Measurements from ENCODE around the gene NAA40.

The NAA40 gene

DNA sequence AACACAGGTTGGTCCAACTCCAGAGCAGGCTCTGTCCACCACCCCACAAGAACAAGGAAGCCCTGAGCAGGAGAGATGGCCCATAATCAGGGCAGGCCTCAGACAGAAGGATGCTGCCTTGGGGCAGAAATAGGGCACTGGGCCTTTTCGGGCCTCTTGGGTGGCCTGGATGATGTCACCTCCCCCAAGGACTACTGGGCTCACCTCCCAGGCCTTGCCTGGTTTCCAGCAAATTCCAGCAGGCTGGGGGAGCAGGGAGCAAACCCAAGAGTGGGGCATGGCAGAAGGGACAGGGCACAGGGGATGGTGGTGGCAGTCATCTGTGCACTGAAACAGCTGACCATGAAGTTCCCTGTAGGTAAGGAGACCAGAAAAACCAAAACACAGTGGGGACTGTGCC, 5.3 kb upstream of the NAA40 start:
- TF ChIP-seq, protein P1, sequence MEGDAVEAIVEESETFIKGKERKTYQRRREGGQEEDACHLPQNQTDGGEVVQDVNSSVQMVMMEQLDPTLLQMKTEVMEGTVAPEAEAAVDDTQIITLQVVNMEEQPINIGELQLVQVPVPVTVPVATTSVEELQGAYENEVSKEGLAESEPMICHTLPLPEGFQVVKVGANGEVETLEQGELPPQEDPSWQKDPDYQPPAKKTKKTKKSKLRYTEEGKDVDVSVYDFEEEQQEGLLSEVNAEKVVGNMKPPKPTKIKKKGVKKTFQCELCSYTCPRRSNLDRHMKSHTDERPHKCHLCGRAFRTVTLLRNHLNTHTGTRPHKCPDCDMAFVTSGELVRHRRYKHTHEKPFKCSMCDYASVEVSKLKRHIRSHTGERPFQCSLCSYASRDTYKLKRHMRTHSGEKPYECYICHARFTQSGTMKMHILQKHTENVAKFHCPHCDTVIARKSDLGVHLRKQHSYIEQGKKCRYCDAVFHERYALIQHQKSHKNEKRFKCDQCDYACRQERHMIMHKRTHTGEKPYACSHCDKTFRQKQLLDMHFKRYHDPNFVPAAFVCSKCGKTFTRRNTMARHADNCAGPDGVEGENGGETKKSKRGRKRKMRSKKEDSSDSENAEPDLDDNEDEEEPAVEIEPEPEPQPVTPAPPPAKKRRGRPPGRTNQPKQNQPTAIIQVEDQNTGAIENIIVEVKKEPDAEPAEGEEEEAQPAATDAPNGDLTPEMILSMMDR (IDR thresholded peaks at IDR 0.05; ENCODE audit: low read depth, low read length, missing control alignments) = no peak
- in situ Hi-C loops (cut with HindIII; ENCODE audit: low pct_ligation_motif_present, low sequenced_read_pairs) = no loop called here
- no peak for DNase-seq

DNA sequence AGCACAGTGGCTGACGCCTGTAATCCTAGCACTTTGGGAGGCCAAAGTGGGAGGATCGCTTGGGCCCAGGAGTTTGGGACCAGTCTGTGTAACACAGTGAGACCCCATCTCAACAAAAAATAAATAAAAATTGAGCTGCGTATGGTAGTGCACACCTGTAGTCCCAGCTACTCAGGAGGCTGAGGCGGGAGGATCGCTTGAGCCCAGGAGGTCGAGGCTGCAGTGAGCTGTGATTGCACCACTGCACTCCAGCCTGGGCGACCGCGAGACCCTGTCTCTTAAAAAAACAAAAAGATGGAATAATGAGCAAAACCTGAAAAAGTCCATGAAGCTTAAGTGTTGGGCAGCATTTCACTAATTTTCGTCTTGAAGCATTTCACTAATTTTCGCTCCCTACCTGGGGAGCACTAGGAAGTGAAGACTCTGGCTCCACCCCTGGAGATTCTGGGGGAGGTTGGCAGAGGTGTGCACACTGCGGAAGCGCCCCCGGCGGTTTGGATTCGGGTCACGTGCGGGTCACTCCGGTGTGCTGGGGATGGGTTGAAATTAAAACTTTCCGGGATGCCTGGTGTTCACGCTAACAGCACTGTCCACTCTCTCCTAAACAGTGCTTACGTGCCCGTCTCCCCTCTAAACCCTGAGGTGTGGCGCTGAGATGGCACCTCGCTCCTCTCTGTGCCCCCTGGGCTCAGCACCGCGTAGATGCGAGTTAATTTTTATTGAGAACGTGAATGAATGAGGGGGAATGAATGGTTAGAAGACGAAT, 906 bp upstream of the NAA40 start:
- TF ChIP-seq, protein P1 (IDR thresholded peaks at IDR 0.05; ENCODE audit: low read depth, low read length, missing control alignments) = no peak
- Histone ChIP-seq H3K36me3 (replicated peaks) (no peaks in the 10 kb centered on the region), H3K27me3 (replicated peaks) (no peaks in the 10 kb centered on the region), H3K4me3 (ENCODE audit: low read depth, low read length) (peak overlapping the region; percentile 84), H3K27ac (no peak overlapping the region)
- in situ Hi-C loops (cut with HindIII; ENCODE audit: low pct_ligation_motif_present, low sequenced_read_pairs) = no loop called here
- no peak for DNase-seq

More for the DNA sequence above, 5.3 kb upstream of the NAA40 start:
- H3K27me3 ChIP-seq (replicated peaks) = no peaks in the 10 kb centered on the region
- no peak overlapping the region for H3K27ac ChIP-seq
- no peaks in the 10 kb centered on the region for H3K36me3 ChIP-seq (replicated peaks)
- no peak overlapping the region for H3K4me3 ChIP-seq (ENCODE audit: low read depth, low read length)

DNA sequence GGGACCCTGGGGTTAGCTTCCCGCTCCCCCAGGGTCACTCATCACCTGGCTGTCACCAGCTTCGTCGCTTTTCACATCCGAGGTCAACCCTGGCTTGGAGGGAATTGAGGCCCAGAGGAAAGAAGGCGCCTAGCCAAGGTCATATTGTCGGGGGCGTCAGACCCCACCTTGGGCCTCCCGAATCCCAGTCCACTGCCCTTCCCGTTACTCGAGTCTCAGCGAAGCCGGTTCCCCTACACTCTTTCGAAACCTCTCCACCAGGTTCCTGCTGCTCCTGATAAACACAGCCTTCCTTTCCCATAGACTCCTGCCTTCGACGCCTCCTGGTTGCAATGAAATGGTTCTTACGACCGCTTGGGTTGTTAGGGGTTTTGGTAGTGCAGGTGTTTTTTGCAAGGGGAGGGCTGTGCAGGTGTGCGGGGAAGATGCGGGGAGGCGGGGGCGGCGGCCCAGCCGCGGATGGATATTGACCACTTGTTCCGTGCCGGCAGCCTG, 642 bp downstream of the NAA40 start:
- TF ChIP-seq, protein P1 (IDR thresholded peaks at IDR 0.05; ENCODE audit: low read depth, low read length, missing control alignments) = peak; percentile 20
- no peaks in the 10 kb centered on the region for H3K27me3 ChIP-seq (replicated peaks)
- in situ Hi-C loops (cut with HindIII; ENCODE audit: low pct_ligation_motif_present, low sequenced_read_pairs) = no loop called here
- no peak overlapping the region for H3K27ac ChIP-seq
- no peaks in the 10 kb centered on the region for H3K36me3 ChIP-seq (replicated peaks)
- H3K4me3 ChIP-seq (ENCODE audit: low read depth, low read length) = peak overlapping the region; percentile 84
- no peak for DNase-seq

DNA sequence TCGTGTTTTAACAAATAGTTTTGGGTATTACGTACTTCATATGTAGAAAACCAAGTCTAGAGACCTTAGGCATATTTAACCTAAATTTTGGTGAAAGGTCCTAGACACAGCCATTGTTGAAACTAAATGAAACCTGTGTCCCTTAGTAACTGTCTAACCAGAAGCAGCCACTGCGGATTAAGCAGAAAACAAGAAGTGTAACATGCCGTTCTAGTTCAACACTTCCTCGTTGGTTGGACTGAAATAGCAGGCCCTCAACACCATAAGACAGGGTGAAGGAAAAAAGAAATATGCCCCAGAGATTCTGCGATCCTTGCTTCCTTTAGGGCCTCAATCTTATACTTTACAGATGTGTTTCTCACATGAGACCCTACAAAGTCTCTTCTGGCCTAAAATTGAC, 2.0 kb downstream of the NAA40 start:
- in situ Hi-C loops (cut with HindIII; ENCODE audit: low pct_ligation_motif_present, low sequenced_read_pairs) = no loop called here
- no peak overlapping the region for H3K27ac ChIP-seq
- TF ChIP-seq, protein P1 (IDR thresholded peaks at IDR 0.05; ENCODE audit: low read depth, low read length, missing control alignments) = no peak
- DNase-seq = no peak
- H3K36me3 ChIP-seq (replicated peaks) = no peaks in the 10 kb centered on the region
- no peak overlapping the region for H3K4me3 ChIP-seq (ENCODE audit: low read depth, low read length)
- no peaks in the 10 kb centered on the region for H3K27me3 ChIP-seq (replicated peaks)

DNA sequence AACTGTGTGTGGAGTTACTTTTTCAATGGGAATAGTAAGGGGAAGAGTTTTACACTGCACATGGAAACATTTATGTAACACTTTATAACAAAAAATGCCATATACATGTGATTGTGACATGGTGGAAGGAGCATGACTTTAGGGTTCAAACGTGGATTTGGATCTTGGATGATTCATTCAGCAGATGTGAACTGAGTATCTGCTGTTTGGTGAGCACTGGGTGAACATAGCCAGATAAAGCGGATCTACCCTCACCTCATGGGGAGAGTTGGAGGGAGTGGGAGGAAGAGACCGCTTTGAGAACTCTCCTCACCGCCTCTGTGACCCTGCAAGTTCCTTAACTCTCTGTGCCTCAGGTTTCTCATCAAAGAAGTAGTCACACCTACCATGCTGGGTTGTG, 3.1 kb downstream of the NAA40 start:
- H3K4me3 ChIP-seq (ENCODE audit: low read depth, low read length) = no peak overlapping the region
- TF ChIP-seq, protein P1 (IDR thresholded peaks at IDR 0.05; ENCODE audit: low read depth, low read length, missing control alignments) = no peak

More for the DNA sequence above, 3.1 kb downstream of the NAA40 start:
- in situ Hi-C loops (cut with HindIII; ENCODE audit: low pct_ligation_motif_present, low sequenced_read_pairs) = no loop called here
- DNase-seq = no peak
- Histone ChIP-seq H3K36me3 (replicated peaks) (peaks cover 5% of the 10 kb centered on the region), H3K27ac (no peak overlapping the region), H3K27me3 (replicated peaks) (no peaks in the 10 kb centered on the region)
